Neuronal stem cell (in vitro differentiated cells): ENCODE data around the gene GNAQ.

Experiments used
- DNase-seq: peaks from one replicate; pipeline ENCODE4 v3.0.0-alpha.2; 2013; ENCODE audit warnings: low spot score
- H2AFZ ChIP-seq: one replicate; pipeline ENCODE4 v1.6.1; 2013; ENCODE audit warnings: mild to moderate bottlenecking, low read length, inconsistent platforms
- H2AK5ac ChIP-seq: 2 replicates; pipeline ENCODE4 v1.6.1; 2013; ENCODE audit warnings: low read depth, mild to moderate bottlenecking, inconsistent platforms, low read length, moderate library complexity, mixed read lengths
- H2BK120ac ChIP-seq: 2 replicates; pipeline ENCODE4 v1.6.1; 2013; ENCODE audit warnings: low read depth, mild to moderate bottlenecking, inconsistent platforms, low read length, moderate library complexity, mixed read lengths
- H2BK12ac ChIP-seq: one replicate; pipeline ENCODE4 v1.6.1; 2013; ENCODE audit warnings: low read length, inconsistent platforms
- H2BK15ac ChIP-seq: 2 replicates; pipeline ENCODE4 v1.6.1; 2013; ENCODE audit warnings: mild to moderate bottlenecking, low read length, inconsistent platforms, mixed read lengths
- H2BK5ac ChIP-seq: one replicate; pipeline ENCODE4 v1.6.1; 2013; ENCODE audit warnings: inconsistent platforms, mild to moderate bottlenecking, low read length, moderate library complexity
- H3K14ac ChIP-seq: one replicate; pipeline ENCODE4 v1.6.1; 2013; ENCODE audit warnings: low read length, inconsistent platforms
- H3K18ac ChIP-seq: 2 replicates; pipeline ENCODE4 v1.6.1; 2013; ENCODE audit warnings: low read length, inconsistent platforms
- H3K23ac ChIP-seq: 2 replicates; pipeline ENCODE4 v1.6.1; 2013; ENCODE audit warnings: low read depth, mild to moderate bottlenecking, mixed read lengths, low read length, inconsistent platforms; ENCODE audit not compliant: poor library complexity
- H3K27ac ChIP-seq: replicated peaks from 3 replicates; pipeline ENCODE4 v1.5.1; 2013; ENCODE audit warnings: low read length, inconsistent platforms
- H3K27me3 ChIP-seq, 3 experiments: 2 replicates each; pipeline ENCODE4 v1.6.1; 2013; ENCODE audit warnings: low read length in 3 of 3, mild to moderate bottlenecking in 2 of 3, inconsistent platforms in 1 of 3, low read depth in 1 of 3, mixed read lengths in 1 of 3, moderate library complexity in 1 of 3; ENCODE audit not compliant: control insufficient read depth in 3 of 3, insufficient read depth in 3 of 3
- H3K36me3 ChIP-seq, 2 donors: replicated peaks in 1 of 2; 2 replicates each; pipeline ENCODE4 v1.6.1; 2013; ENCODE audit warnings: low read length in 2 of 2; ENCODE audit not compliant: control insufficient read depth in 2 of 2, insufficient read depth in 2 of 2
- H3K4ac ChIP-seq: 2 replicates; pipeline ENCODE4 v1.6.1; 2013; ENCODE audit warnings: inconsistent platforms, mild to moderate bottlenecking, low read length, moderate library complexity
- H3K4me1 ChIP-seq, 2 donors: 1 replicate in 1 of 2; 2 replicates in 1 of 2; pipeline ENCODE4 v1.6.1; 2013; ENCODE audit warnings: low read length in 2 of 2, low read depth in 1 of 2; ENCODE audit not compliant: control insufficient read depth in 2 of 2, insufficient read depth in 1 of 2
- H3K4me2 ChIP-seq: one replicate; pipeline ENCODE4 v1.6.1; 2013; ENCODE audit warnings: mild to moderate bottlenecking, low read length, inconsistent platforms; ENCODE audit not compliant: insufficient read depth, poor library complexity, severe bottlenecking
- H3K4me3 ChIP-seq, 2 donors: 2 replicates each; pipeline ENCODE4 v1.5.1; 2013; ENCODE audit warnings: low read length in 2 of 2, mild to moderate bottlenecking in 2 of 2, inconsistent platforms in 1 of 2, moderate library complexity in 1 of 2
- H3K79me1 ChIP-seq: one replicate; pipeline ENCODE4 v1.6.1; 2013; ENCODE audit warnings: low read depth, mild to moderate bottlenecking, inconsistent platforms, low read length, moderate library complexity
- H3K9ac ChIP-seq: one replicate; pipeline ENCODE4 v1.6.1; 2013; ENCODE audit warnings: mild to moderate bottlenecking, low read depth, low read length, inconsistent platforms; ENCODE audit not compliant: poor library complexity
- H3K9me3 ChIP-seq, 2 donors: replicated peaks in 1 of 2; 2 replicates each; pipeline versions ENCODE3 to v1.6.1; 2013; ENCODE audit warnings: low read length in 2 of 2, mild to moderate bottlenecking in 2 of 2, inconsistent platforms in 1 of 2, low read depth in 1 of 2, mixed read lengths in 1 of 2, moderate library complexity in 1 of 2; ENCODE audit not compliant: control insufficient read depth in 2 of 2, insufficient read depth in 1 of 2
- H4K8ac ChIP-seq: one replicate; pipeline ENCODE4 v1.6.1; 2013; ENCODE audit warnings: low read depth, mild to moderate bottlenecking, inconsistent platforms, low read length, moderate library complexity
- H4K91ac ChIP-seq: one replicate; pipeline ENCODE4 v1.6.1; 2013; ENCODE audit warnings: low read length, low read depth, mild to moderate bottlenecking, inconsistent platforms; ENCODE audit not compliant: poor library complexity
- WGBS, 2 donors: extraction: QIAGEN DNeasy Blood & Tissue Kit; methylation state at CpG; one replicate each; pipeline ENCODE4 v1.1.7; 2013; ENCODE audit warnings: missing lambda C conversion rate in 2 of 2, mixed read lengths in 1 of 2; ENCODE audit not compliant: insufficient read length in 2 of 2, insufficient replicate concordance in 1 of 2; ENCODE audit errors: extremely low coverage in 2 of 2; 5-methylcytosine and 5-hydroxymethylcytosine counted together

The GNAQ gene

DNA sequence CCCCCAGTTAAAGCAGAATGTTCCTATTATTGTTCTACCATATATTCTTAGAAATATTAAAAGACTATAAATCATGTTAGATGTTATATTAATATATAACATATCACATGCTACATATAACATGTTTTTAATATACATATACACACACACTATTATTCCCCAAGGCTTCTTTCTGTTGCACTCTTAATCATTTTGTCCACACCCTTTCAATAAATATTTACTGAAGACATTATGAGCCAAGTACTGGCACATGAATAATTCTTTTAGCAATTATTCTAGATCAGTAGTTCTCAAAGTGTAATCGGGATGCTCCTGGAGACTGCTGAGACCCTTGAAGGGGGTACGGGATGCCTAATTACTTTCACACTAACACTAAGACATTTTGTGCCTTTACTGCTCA lies 143.9 kb downstream of the GNAQ start:
- no peak overlapping the region for H3K23ac ChIP-seq
- no peak overlapping the region for H3K4me2 ChIP-seq
- no peak overlapping the region for H3K9ac ChIP-seq
- no peak for DNase-seq
- H2AK5ac ChIP-seq: no peak overlapping the region
- no peak overlapping the region for H3K4ac ChIP-seq
- no peak overlapping the region for H3K4me3 ChIP-seq
- no peak overlapping the region for H3K18ac ChIP-seq
- no peak overlapping the region for H3K14ac ChIP-seq
- no peak overlapping the region for H2BK5ac ChIP-seq
- H3K9me3 ChIP-seq: peaks cover 0 to 2% of the 10 kb centered on the region in 2 donors
- peaks cover 2% of the 10 kb centered on the region for H3K79me1 ChIP-seq
- H3K4me1 ChIP-seq: peaks cover 3 to 9% of the 10 kb centered on the region in 2 donors
- no peak overlapping the region for H4K8ac ChIP-seq
- no peak overlapping the region for H2BK12ac ChIP-seq
- no peak overlapping the region for H2BK120ac ChIP-seq
- H3K27me3 ChIP-seq: no peaks in the 10 kb centered on the region
- no peak overlapping the region for H4K91ac ChIP-seq
- no peak overlapping the region for H2AFZ ChIP-seq
- peaks cover 0 to 1% of the 10 kb centered on the region in 2 donors for H3K36me3 ChIP-seq
- no CpG with 5 or more reads among the region's 2 CpGs for WGBS, 2 donors
- H3K27ac ChIP-seq: no peak overlapping the region
- no peak overlapping the region for H2BK15ac ChIP-seq

DNA sequence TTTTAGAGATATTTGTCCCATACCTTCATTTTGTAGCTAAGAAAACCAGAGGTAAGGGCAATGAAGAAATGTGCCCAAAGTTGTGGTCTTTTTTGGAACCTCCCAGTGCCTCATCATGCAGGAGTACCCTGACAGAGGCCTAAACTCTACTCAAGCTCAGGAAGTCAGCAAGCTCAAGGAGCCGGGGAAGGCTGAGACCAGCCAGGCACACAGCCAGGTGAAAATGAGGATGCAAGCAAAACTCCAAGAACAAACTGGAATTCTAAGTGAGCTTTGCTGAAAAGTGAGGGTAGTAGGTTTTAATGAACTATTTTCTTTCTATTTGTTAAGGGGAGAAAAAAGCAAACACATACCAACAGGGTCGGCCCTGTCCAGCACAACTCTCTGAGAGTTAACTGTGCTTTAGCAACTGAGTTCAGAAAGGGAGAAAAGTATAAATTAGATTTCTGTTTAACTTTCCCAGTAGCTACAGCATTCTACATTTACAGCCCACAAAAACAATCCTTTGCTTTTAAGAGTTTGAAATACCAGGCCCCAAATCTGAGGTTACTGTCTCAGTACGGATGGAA lies 146.4 kb downstream of the GNAQ start:
- Histone ChIP-seq H3K18ac (no peak overlapping the region), H3K27ac (no peak overlapping the region), H2AFZ (no peak overlapping the region), H4K91ac (no peak overlapping the region), H2BK5ac (no peak overlapping the region), H3K4me2 (no peak overlapping the region), H3K4ac (no peak overlapping the region), H3K14ac (no peak overlapping the region), H3K23ac (no peak overlapping the region), H2BK120ac (no peak overlapping the region), H2BK12ac (no peak overlapping the region), H3K4me1 (peaks cover 3 to 6% of the 10 kb centered on the region in 2 donors), H2BK15ac (no peak overlapping the region), H3K9ac (no peak overlapping the region), H4K8ac (no peak overlapping the region), H2AK5ac (no peak overlapping the region), H3K27me3 (no peaks in the 10 kb centered on the region), H3K9me3 (no peaks in the 10 kb centered on the region), H3K36me3 (no peaks in the 10 kb centered on the region), H3K79me1 (no peaks in the 10 kb centered on the region), H3K4me3 (no peak overlapping the region)
- no CpG with 5 or more reads among the region's 3 CpGs for WGBS, 2 donors
- DNase-seq: no peak

DNA sequence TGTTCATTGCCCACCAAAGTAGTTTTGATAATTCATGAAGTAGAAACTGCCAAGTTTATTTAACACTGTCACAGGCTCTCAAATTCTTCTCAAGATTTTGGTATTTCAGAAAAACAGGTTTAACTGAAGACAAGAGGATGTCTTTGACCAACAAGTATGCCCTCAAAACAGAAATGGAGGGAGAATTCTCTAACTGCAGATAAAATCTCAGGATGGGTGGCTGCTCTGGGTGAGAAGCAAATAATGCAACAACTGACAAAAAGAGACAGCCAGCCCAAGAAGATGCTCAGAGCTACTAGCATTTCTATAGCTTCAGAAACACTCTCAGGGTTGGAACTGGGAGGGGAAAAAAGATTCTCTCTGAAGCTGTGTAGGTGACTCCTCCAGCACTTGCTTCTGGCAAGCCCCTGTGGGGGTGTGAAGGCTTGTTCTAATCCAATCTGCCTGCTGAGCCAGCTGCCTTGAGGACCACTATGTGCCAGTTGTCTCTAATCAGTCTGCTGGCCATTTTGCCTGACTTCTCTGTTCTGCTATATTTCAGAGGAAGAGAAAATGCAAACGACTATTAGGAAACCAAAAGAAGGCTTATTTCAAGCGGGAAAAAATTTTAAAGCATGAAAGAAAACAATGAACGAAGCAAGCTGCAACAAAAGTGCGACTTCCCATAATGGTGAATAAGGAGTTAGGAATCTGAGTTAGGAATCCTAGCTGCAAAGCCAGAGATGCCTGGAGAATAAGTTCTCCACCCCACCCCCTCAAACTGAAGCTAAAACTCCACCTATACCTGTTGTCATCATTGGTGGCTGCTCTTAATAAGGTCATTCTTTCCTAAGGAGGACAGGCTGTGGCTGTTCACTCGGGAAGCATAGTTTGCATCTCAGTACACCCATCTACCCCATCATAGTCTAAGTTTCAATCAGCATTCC lies 147.5 kb downstream of the GNAQ start:
- Histone ChIP-seq H2AFZ (no peak overlapping the region), H3K9ac (no peak overlapping the region), H3K18ac (no peak overlapping the region), H3K27ac (no peak overlapping the region), H4K8ac (no peak overlapping the region), H2BK5ac (no peak overlapping the region), H3K4ac (no peak overlapping the region), H3K4me1 (peaks cover 3 to 6% of the 10 kb centered on the region in 2 donors), H3K23ac (no peak overlapping the region), H3K27me3 (no peaks in the 10 kb centered on the region), H3K9me3 (no peaks in the 10 kb centered on the region), H4K91ac (no peak overlapping the region), H2BK120ac (no peak overlapping the region), H3K4me2 (no peak overlapping the region), H3K4me3 (no peak overlapping the region), H3K36me3 (no peaks in the 10 kb centered on the region), H2BK15ac (no peak overlapping the region), H2BK12ac (no peak overlapping the region), H3K79me1 (no peaks in the 10 kb centered on the region), H2AK5ac (no peak overlapping the region), H3K14ac (no peak overlapping the region)
- no CpG with 5 or more reads among the region's 5 CpGs for WGBS, 2 donors
- no peak for DNase-seq

GRCh38 chr9:77883133-77883532 lies 148.5 kb downstream of the GNAQ start:
- no peak overlapping the region for H2BK12ac ChIP-seq
- H2BK120ac ChIP-seq: no peak overlapping the region
- no peak overlapping the region for H3K27ac ChIP-seq
- H3K9me3 ChIP-seq: no peaks in the 10 kb centered on the region
- H2BK5ac ChIP-seq: no peak overlapping the region
- no peak overlapping the region for H3K18ac ChIP-seq
- H3K79me1 ChIP-seq: no peaks in the 10 kb centered on the region
- no peak overlapping the region for H3K4me2 ChIP-seq
- no peak overlapping the region for H3K9ac ChIP-seq
- H3K23ac ChIP-seq: no peak overlapping the region
- H3K4me3 ChIP-seq: no peak overlapping the region
- H3K14ac ChIP-seq: no peak overlapping the region
- H3K4me1 ChIP-seq: peaks cover 3 to 6% of the 10 kb centered on the region in 2 donors
- no peak overlapping the region for H2AFZ ChIP-seq
- no peak overlapping the region for H3K4ac ChIP-seq
- H4K91ac ChIP-seq: no peak overlapping the region
- H3K36me3 ChIP-seq: no peaks in the 10 kb centered on the region
- H2AK5ac ChIP-seq: no peak overlapping the region
- no peak overlapping the region for H4K8ac ChIP-seq
- DNase-seq: no peak
- H2BK15ac ChIP-seq: no peak overlapping the region
- no peaks in the 10 kb centered on the region for H3K27me3 ChIP-seq
